ENCODE measurements around the gene ACE.

Gene ACE

GRCh38 chr17:63537991-63538692 is 61.3 kb downstream of the ACE start:
- peak; percentile 50 for DNase-seq (ENCODE audit: low spot score)

GRCh38 chr17:63538693-63539595 is 62.1 kb downstream of the ACE start:
- no peak for DNase-seq (ENCODE audit: low spot score)

- DNase-seq (ENCODE audit: low spot score), result peak; percentile 35
These were observed 63.7 kb downstream of the ACE start for GRCh38 chr17:63540590-63540989.

- no peak for DNase-seq (ENCODE audit: low spot score)
These were observed 65.3 kb downstream of the ACE start for GRCh38 chr17:63542218-63542545.

DNA sequence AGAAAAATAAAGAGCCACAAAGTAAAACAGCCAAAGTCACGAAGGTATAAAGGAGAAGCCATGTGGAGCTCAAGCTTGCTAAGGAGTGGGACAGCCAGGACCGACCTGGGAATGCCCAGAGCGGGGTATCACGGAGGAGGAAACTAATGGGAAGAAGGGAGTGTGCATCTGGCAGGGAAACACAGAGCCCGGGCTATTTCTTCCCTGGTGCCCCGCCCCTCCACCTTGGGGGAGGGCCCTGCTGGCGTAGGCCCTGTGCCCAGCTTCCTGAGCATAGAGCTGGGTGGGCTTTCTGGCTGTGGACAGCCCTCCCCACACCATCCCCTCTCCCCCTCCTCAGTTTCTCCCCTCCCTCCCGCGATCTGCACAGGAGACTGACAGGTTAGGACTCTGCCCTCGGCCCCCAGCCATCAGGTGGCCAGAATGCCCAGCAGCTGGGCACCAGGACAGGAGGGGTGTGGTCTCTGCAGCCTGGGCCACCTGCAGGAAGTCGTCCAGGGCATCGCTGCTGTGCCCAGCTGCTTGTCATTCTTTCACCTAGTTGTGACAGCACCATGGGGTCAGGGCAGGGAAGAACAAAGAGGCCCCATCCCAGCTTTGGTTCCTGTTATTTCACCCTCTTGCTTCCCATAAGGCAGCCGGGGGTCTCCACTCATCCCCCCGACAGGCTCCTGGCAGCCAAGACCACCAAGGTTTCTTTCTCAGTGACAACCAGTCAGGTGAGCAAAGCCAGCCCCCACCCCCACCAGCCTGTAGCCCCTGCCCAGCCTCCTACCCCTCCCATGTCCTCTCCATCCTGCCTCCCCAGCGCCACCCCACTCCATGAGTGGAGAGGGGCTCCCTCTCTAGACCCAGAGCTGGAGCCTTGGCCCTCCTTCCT is 66.3 kb downstream of the ACE start:
- DNase-seq (ENCODE audit: low spot score), result peak; percentile 40

GRCh38 chr17:63543822-63544420 is 67.1 kb downstream of the ACE start:
- peak; percentile 24 for DNase-seq (ENCODE audit: low spot score)

GRCh38 chr17:63544467-63545301 is 67.8 kb downstream of the ACE start:
- peak; percentile 24 for DNase-seq (ENCODE audit: low spot score)

DNA sequence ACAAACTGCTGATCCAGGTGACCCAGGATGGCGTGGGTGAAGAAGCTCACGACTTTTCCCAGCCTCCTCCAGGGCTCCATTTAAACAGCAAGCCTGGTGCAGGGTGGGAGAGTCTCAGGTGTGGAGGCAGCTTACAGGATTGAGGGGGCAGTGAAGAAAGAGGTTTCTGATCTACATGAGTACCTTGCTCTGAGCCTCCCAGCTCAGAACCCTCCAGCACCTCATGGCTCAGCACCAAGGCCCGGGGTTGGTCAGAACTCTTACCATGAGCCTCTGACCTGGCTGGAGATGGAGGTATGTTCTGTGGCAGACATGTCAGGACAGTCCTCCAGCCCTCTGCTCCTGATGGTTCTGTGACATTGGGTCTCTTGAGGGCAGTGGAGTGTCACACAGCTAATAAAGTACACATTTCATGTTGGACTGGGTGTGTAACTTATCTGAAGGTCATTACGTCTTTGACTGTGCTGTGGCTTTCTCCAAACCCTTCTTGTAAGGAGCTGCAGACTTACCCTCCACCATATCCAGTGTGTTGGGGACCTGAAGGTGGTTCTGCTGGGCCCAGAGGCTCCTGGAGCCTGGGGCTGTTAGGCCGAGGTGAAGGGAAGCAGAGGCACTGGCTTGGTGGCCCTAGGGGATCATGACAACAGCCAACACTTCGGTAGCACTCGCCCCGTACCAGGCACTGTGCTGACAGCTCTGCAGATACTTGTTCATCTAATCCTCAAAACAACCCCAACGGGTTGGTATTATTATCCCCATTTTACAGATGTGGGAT is 69.6 kb downstream of the ACE start:
- DNase-seq (ENCODE audit: low spot score), result peak; percentile 26

GRCh38 chr17:63547083-63547523 is 70.2 kb downstream of the ACE start:
- no peak for DNase-seq (ENCODE audit: low spot score)
